HL-60 (cell line): ENCODE results near the gene ATP6AP2.

ENCODE experiments used
- DNase-seq, 2 experiments: peaks; one replicate each; pipeline ENCODE4 v3.0.0-alpha.2; 2010 to 2020; ENCODE audit warnings: low read depth in 1 of 2, low spot score in 1 of 2
- H3K27ac ChIP-seq: fragments of 250-450 bp; sonication (Bioruptor Pico); replicated peaks from 2 replicates; pipeline ENCODE4 v1.5.1; 2020; ENCODE audit warnings: mild to moderate bottlenecking, moderate library complexity
- H3K27me3 ChIP-seq: fragments of 250-450 bp; sonication (Bioruptor Pico); 2 replicates; pipeline ENCODE4 v1.5.1; 2021; ENCODE audit warnings: mild to moderate bottlenecking, moderate library complexity; ENCODE audit not compliant: insufficient read depth, poor library complexity, severe bottlenecking
- H3K4me3 ChIP-seq: replicated peaks from 2 replicates; pipeline ENCODE4 v1.5.1; 2011; ENCODE audit warnings: mild to moderate bottlenecking, control low read depth, low read length; ENCODE audit not compliant: insufficient read depth
- CTCF ChIP-seq: IDR thresholded peaks from one replicate; pipeline ENCODE4 v1.5.1; 2011; ENCODE audit warnings: low read length, control low read depth, inconsistent platforms; ENCODE audit not compliant: insufficient read depth
- GABPA ChIP-seq: IDR thresholded peaks from 2 replicates; pipeline ENCODE4 v1.6.1; 2012; ENCODE audit warnings: low read depth
- POLR2AphosphoS5 ChIP-seq: IDR thresholded peaks from 2 replicates; pipeline ENCODE4 v1.6.1; 2012; ENCODE audit warnings: low read depth
- REST ChIP-seq: IDR thresholded peaks from 2 replicates; pipeline ENCODE4 v1.6.1; 2012; ENCODE audit warnings: low read depth; ENCODE audit not compliant: insufficient replicate concordance
- SPI1 ChIP-seq: IDR thresholded peaks from 2 replicates; pipeline ENCODE4 v1.6.1; 2012; ENCODE audit warnings: low read depth, mild to moderate bottlenecking, borderline replicate concordance

ATP6AP2 gene

GRCh38 chrX:40538406-40538805 lies 42.4 kb upstream of the ATP6AP2 start:
- Histone ChIP-seq H3K4me3 (no peak overlapping the region), H3K27ac (peak overlapping the region; percentile 58), H3K27me3 (no peaks in the 10 kb centered on the region)
- no peak for DNase-seq
- TF ChIP-seq REST: no peak
- TF ChIP-seq CTCF: no peak
- TF ChIP-seq SPI1: no peak
- TF ChIP-seq POLR2AphosphoS5: no peak
- TF ChIP-seq GABPA: no peak

GRCh38 chrX:40539214-40540142 lies 41.3 kb upstream of the ATP6AP2 start:
- peak; percentile 78 to 93 for DNase-seq
- TF ChIP-seq GABPA: no peak
- TF ChIP-seq REST: no peak
- peak; percentile 36 for TF ChIP-seq CTCF
- peak; percentile 83 for TF ChIP-seq SPI1
- peak; percentile 46; the same call in 1 of the 2 replicates for TF ChIP-seq POLR2AphosphoS5

GRCh38 chrX:40542208-40542607 lies 38.6 kb upstream of the ATP6AP2 start:
- TF ChIP-seq SPI1: no peak
- TF ChIP-seq REST: no peak
- no peak for TF ChIP-seq GABPA
- TF ChIP-seq CTCF: no peak
- TF ChIP-seq POLR2AphosphoS5: no peak

More at GRCh38 chrX:40539214-40540142, 41.3 kb upstream of the ATP6AP2 start:
- no peaks in the 10 kb centered on the region for H3K27me3 ChIP-seq
- peak overlapping the region; percentile 21 for H3K4me3 ChIP-seq
- peak overlapping the region; percentile 58 for H3K27ac ChIP-seq

More at GRCh38 chrX:40542208-40542607, 38.6 kb upstream of the ATP6AP2 start:
- no peak overlapping the region for H3K27ac ChIP-seq
- DNase-seq: no peak
- H3K4me3 ChIP-seq: no peak overlapping the region
- H3K27me3 ChIP-seq: no peaks in the 10 kb centered on the region
